HepG2 (cell line): Measurements from ENCODE around the gene ANKRD29. TPM values are rescaled to one million over a fixed set of nuclear protein-coding genes. Genes with fewer than 3 reads are reported as not detected.

Experiments
- ATF7 ChIP-seq, 2 experiments: fragments of 450-650 bp in 1 of 2; sonication (generic) in 1 of 2; formaldehyde crosslinking in 1 of 2; IDR thresholded peaks; 2 replicates each; pipeline versions ENCODE4 v1.4.0 to v1.6.1; 2016 to 2020; ENCODE audit warnings: antibody characterized with exemption in 1 of 2, mild to moderate bottlenecking in 1 of 2, missing genetic modification reagents in 1 of 2
- BCL6 ChIP-seq: IDR thresholded peaks from 2 replicates; pipeline ENCODE4 v1.6.1; 2016; ENCODE audit warnings: missing genetic modification reagents, missing compliant biosample characterization
- CREB1 ChIP-seq, 2 experiments: fragments of 450-650 bp in 1 of 2; IDR thresholded peaks; 2 replicates each; pipeline ENCODE4 v1.6.1; 2016 to 2017; ENCODE audit warnings: control low read depth in 1 of 2, mild to moderate bottlenecking in 1 of 2, missing compliant biosample characterization in 1 of 2, missing genetic modification characterization in 1 of 2
- E2F2 ChIP-seq: sonication (generic); formaldehyde crosslinking; IDR thresholded peaks from 2 replicates; pipeline ENCODE4 v1.4.0; 2020; ENCODE audit warnings: missing genetic modification reagents, borderline replicate concordance
- ELF1 ChIP-seq: sonication (generic); formaldehyde crosslinking; IDR thresholded peaks from 2 replicates; pipeline ENCODE4 v1.4.0; 2020; ENCODE audit warnings: missing genetic modification reagents
- HOXA3 ChIP-seq: sonication (generic); formaldehyde crosslinking; IDR thresholded peaks from 2 replicates; pipeline ENCODE4 v1.5.0; 2020; ENCODE audit warnings: missing genetic modification reagents
- KDM5B ChIP-seq: sonication (generic); formaldehyde crosslinking; IDR thresholded peaks from 2 replicates; pipeline ENCODE4 v1.4.0; 2020; ENCODE audit warnings: missing genetic modification reagents, mild to moderate bottlenecking, borderline replicate concordance
- MYC ChIP-seq: sonication (generic); formaldehyde crosslinking; IDR thresholded peaks from 2 replicates; pipeline ENCODE4 v1.9.0; 2021; ENCODE audit warnings: missing genetic modification reagents, borderline replicate concordance
- NCOA5 ChIP-seq: sonication (generic); formaldehyde crosslinking; IDR thresholded peaks from 2 replicates; pipeline ENCODE4 v1.4.0; 2020; ENCODE audit warnings: missing genetic modification reagents
- NR2C2 ChIP-seq: sonication (generic); formaldehyde crosslinking; IDR thresholded peaks from 2 replicates; pipeline ENCODE4 v1.4.0; 2020; ENCODE audit warnings: missing genetic modification reagents, mild to moderate bottlenecking, moderate library complexity, borderline replicate concordance
- TEAD3 ChIP-seq: optimal IDR thresholded peaks from 2 replicates; pipeline ENCODE3; 2016; ENCODE audit warnings: borderline replicate concordance
- TOE1 ChIP-seq: sonication (generic); formaldehyde crosslinking; IDR thresholded peaks from 2 replicates; pipeline ENCODE4 v1.4.0; 2020; ENCODE audit warnings: mild to moderate bottlenecking, missing genetic modification reagents
- TRIM22 ChIP-seq: fragments of 450-650 bp; IDR thresholded peaks from 2 replicates; pipeline ENCODE4 v1.6.1; 2017
- ZFP41 ChIP-seq: sonication (generic); formaldehyde crosslinking; IDR thresholded peaks from 2 replicates; pipeline ENCODE4 v1.4.0; 2020; ENCODE audit warnings: mild to moderate bottlenecking, missing genetic modification reagents, borderline replicate concordance
- ZMYM2 ChIP-seq: sonication (generic); formaldehyde crosslinking; IDR thresholded peaks from 2 replicates; pipeline ENCODE4 v1.8.0; 2022; ENCODE audit warnings: mild to moderate bottlenecking, missing genetic modification reagents
- ZNF33B ChIP-seq: sonication (generic); formaldehyde crosslinking; IDR thresholded peaks from 2 replicates; pipeline ENCODE4 v1.5.1; 2020; ENCODE audit warnings: mild to moderate bottlenecking, missing genetic modification reagents
- polyA plus RNA-seq, 8 experiments: library from polyadenylated mRNA; depleted of rRNA in 3 of 8; stranded (reverse) in 7 of 8; unstranded in 1 of 8; fragments of >200 nt; fragmentation: Illumina TruSeq in 4 of 8; extraction: Trizol in 4 of 8; gene quantifications; 2 replicates each; pipeline versions ENCODE4 v1.2.1 to v1.2.3, GENCODE V29; 2011 to 2016; ENCODE audit warnings: low read depth in 4 of 8, missing spikeins in 1 of 8, mixed read lengths in 1 of 8; ENCODE audit not compliant: insufficient read depth in 1 of 8
- total RNA-seq, 5 experiments: library from RNA; depleted of rRNA; stranded (reverse); fragments of >200 nt; fragmentation: Illumina TruSeq; extraction: Trizol; gene quantifications; 2 replicates each; pipeline ENCODE4 v1.2.3, GENCODE V29; 2016; ENCODE audit warnings: low read depth in 1 of 5
- TF ChIP-seq, protein P1 (sequence below): sonication (generic); formaldehyde crosslinking; IDR thresholded peaks from 2 replicates; pipeline ENCODE4 v1.5.0; 2020; ENCODE audit warnings: missing genetic modification reagents
- TF ChIP-seq, protein P2 (sequence below): sonication (generic); formaldehyde crosslinking; IDR thresholded peaks from 2 replicates; pipeline ENCODE4 v1.4.0; 2020; ENCODE audit warnings: low read depth, missing genetic modification reagents
- TF ChIP-seq, protein P3 (sequence below): sonication (generic); formaldehyde crosslinking; IDR thresholded peaks from 2 replicates; pipeline ENCODE4 v1.5.0; 2020; ENCODE audit warnings: mild to moderate bottlenecking, low read depth, missing genetic modification reagents, borderline replicate concordance
- TF ChIP-seq, protein P4 (sequence below): sonication (generic); formaldehyde crosslinking; IDR thresholded peaks from 2 replicates; pipeline ENCODE4 v1.4.0; 2020; ENCODE audit warnings: missing genetic modification reagents

Gene ANKRD29
- total and polyA plus RNA-seq, 2 of the 13 experiments (the other 11 are each of a cell fraction or from before 2014, with no cell fraction given) = not detected

DNA sequence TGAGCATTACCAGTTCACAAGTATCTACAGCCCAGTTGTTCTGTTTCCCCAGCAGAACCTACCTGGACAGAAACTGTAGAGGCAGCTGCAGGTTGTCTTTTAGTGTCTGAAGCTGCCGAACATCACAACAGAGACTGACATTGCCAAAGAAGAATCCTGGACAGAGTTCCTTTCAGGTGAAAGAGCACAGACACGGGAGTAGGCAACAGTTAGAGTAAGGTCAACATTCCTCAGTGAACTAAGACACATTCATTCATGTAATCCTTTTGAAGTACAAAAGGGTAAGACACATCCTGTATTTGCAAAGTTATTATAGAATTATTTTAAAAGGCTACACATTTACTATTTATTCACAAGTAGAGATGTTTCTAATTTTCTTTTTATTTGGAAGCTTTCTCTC lies 90.7 kb downstream of the ANKRD29 start (continued):
- TF ChIP-seq, protein P1, sequence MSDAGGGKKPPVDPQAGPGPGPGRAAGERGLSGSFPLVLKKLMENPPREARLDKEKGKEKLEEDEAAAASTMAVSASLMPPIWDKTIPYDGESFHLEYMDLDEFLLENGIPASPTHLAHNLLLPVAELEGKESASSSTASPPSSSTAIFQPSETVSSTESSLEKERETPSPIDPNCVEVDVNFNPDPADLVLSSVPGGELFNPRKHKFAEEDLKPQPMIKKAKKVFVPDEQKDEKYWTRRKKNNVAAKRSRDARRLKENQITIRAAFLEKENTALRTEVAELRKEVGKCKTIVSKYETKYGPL = no peak
- TF ChIP-seq ATF7 (IDR thresholded peaks at IDR 0.05) (no peak), ATF7 (CRISPR knock-in tag; IDR thresholded peaks at IDR 0.05) (no peak), KDM5B (no peak), TEAD3 (CRISPR knock-in tag) (peak; percentile 89), ZFP41 (CRISPR knock-in tag) (no peak), HOXA3 (CRISPR knock-in tag) (no peak), BCL6 (CRISPR knock-in tag) (peak; percentile 98), TRIM22 (no peak), TOE1 (CRISPR knock-in tag) (no peak), ZNF33B (CRISPR knock-in tag) (no peak), CREB1 (IDR thresholded peaks at IDR 0.05) (no peak), CREB1 (CRISPR knock-in tag; IDR thresholded peaks at IDR 0.05) (no peak), ELF1 (CRISPR knock-in tag) (no peak), ZMYM2 (no peak), NCOA5 (no peak), E2F2 (CRISPR knock-in tag) (no peak), MYC (CRISPR knock-in tag) (no peak), NR2C2 (CRISPR knock-in tag) (no peak)
- TF ChIP-seq, protein P2, sequence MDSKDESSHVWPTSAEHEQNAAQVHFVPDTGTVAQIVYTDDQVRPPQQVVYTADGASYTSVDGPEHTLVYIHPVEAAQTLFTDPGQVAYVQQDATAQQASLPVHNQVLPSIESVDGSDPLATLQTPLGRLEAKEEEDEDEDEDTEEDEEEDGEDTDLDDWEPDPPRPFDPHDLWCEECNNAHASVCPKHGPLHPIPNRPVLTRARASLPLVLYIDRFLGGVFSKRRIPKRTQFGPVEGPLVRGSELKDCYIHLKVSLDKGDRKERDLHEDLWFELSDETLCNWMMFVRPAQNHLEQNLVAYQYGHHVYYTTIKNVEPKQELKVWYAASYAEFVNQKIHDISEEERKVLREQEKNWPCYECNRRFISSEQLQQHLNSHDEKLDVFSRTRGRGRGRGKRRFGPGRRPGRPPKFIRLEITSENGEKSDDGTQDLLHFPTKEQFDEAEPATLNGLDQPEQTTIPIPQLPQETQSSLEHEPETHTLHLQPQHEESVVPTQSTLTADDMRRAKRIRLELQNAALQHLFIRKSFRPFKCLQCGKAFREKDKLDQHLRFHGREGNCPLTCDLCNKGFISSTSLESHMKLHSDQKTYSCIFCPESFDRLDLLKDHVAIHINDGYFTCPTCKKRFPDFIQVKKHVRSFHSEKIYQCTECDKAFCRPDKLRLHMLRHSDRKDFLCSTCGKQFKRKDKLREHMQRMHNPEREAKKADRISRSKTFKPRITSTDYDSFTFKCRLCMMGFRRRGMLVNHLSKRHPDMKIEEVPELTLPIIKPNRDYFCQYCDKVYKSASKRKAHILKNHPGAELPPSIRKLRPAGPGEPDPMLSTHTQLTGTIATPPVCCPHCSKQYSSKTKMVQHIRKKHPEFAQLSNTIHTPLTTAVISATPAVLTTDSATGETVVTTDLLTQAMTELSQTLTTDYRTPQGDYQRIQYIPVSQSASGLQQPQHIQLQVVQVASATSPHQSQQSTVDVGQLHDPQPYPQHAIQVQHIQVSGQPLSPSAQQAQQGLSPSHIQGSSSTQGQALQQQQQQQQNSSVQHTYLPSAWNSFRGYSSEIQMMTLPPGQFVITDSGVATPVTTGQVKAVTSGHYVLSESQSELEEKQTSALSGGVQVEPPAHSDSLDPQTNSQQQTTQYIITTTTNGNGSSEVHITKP (CRISPR knock-in tag) = no peak
- TF ChIP-seq, protein P3, sequence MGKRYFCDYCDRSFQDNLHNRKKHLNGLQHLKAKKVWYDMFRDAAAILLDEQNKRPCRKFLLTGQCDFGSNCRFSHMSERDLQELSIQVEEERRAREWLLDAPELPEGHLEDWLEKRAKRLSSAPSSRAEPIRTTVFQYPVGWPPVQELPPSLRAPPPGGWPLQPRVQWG = no peak
- TF ChIP-seq, protein P4, sequence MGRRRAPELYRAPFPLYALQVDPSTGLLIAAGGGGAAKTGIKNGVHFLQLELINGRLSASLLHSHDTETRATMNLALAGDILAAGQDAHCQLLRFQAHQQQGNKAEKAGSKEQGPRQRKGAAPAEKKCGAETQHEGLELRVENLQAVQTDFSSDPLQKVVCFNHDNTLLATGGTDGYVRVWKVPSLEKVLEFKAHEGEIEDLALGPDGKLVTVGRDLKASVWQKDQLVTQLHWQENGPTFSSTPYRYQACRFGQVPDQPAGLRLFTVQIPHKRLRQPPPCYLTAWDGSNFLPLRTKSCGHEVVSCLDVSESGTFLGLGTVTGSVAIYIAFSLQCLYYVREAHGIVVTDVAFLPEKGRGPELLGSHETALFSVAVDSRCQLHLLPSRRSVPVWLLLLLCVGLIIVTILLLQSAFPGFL (CRISPR knock-in tag) = no peak
